ENCODE results near the gene PDGFB.

Gene PDGFB

DNA sequence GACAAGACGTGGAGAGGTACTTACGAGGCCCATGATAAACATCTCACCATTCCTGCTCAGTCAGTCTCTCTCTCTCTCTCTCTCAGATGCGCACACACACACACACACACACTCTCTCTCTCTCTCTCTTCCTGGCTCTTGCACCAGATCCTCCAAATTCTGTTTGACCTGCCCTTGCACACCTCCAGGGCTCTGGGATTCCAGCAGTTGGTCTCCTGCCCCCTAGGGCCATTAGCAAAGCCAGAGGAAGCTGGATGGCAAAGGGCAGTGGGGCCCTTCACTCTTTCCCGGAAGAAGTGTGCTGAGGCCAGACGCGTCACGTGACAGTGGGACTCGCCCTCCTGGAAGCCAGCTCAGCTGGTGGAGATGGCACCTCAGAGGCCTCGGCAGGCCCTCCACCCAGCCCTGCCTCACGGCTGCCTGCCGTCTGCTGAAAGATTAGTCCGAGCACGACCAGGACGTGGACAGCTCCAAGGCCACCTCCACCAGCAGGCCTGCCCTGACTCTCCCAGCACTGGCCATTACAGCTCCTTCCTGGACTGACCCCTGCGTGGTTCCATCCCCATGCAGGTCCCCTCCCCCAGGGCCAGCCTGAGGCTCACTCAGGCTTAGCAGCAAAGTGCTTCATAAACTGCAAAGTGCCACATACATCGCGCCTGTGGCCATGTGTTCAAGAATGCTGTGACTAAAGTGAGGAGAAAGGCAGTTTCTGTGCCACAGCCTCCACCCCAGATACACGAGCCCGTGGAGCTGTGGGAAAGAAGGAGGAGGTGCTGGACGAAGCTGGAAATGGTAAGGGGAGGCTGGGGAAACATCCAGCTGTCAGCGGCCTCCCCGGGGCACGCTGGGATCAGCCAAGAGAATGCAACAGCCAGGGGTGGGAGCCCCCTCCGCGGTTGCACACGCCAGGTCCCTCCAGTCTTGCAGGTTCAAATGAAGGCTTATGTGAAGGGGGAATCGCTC, 3.7 kb downstream of the PDGFB start:
- FAIRE-seq, result no peak

DNA sequence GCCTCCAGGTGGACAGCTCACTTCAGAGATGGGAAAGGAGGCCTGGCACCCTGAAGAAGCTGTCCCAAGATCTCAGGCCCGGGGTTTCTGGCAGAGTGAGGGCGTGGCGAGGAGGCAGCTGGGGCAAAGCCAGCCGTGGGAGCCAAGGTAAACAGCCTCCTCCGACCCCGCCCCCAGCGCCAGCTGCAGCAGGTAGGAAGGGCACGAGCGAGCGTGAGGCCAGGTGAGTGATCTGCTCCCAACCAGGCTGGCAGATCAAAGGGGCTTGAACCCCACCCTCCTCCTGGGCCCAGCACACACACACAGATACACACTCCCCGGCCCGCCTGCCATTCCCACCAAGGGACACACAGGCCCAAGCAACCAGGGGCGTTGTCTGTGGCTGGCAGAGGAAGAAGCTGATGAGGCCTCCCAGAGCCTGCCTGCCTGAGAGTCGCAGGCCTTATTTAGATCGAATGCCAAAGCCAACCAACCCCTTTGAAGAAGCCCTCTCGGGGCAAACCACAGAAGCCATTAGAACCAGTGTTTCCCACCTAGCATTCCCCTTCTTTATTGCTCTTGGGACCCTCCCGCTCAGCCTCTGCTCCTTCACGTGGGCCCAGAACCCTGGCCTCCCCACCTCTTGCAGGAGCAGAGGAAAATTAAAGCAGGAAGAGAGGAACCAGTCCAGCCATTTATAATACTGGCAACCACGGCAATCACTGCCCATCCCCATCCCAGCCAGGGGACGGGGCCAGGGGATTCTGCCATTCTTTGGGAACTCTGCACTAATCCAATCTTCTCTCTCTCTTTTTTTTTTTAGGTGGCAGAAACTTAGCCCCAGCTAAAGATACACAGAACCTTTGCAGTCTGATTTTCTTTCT, 5.0 kb downstream of the PDGFB start:
- DNase-seq (ENCODE audit: low spot score) (no peak), FAIRE-seq (no peak)

More for the DNA sequence above, 3.7 kb downstream of the PDGFB start:
- peak; percentile 47 for DNase-seq (ENCODE audit: low spot score)

DNA sequence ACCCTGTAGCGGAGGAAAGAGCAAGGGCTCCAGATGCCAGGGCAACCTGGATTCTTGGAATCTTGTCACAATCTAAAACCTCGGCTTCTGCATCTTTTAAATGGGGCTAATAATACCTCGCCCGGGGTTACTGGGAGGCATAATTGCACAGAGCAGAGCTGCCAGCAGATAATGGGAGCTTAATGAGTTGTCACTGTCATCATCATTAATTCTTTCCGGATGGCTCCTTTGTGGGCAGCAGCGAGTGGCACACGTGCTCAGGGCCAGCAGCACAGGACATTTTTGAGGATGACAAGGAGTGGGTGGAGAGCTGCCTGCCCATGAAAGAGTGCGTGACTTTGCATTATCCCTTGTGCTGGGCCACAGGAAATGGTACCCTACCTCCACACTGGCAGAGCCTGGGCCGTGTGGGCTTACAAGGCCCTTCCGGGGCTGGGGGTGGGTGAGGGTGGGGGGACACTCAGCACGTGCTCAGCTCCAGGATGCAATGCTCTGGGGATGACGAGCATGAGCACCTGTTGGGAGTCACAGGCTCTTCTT, 5.7 kb downstream of the PDGFB start:
- no peak for DNase-seq (ENCODE audit: low spot score)
- no peak for FAIRE-seq

DNA sequence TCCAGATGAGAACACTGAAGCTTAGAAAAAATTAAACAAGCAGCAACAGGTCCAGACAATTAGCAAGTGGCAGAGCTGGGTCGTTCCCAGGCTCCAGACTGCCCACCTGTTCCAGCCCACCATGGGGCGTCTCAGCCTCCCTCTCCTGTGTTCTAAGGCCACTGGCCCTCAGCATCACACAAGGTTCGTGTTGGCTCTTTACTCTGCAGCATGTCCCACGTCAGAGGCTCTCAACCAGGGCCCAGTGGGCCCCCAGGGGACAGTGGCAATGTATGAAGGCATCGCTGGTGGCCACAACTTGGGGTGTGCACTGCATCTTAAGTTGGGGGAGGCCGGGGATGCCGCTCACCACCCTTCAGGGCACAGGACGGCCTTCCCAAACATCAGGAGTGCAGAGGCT, 6.2 kb downstream of the PDGFB start:
- FAIRE-seq, result no peak
- no peak for DNase-seq (ENCODE audit: low spot score)

DNA sequence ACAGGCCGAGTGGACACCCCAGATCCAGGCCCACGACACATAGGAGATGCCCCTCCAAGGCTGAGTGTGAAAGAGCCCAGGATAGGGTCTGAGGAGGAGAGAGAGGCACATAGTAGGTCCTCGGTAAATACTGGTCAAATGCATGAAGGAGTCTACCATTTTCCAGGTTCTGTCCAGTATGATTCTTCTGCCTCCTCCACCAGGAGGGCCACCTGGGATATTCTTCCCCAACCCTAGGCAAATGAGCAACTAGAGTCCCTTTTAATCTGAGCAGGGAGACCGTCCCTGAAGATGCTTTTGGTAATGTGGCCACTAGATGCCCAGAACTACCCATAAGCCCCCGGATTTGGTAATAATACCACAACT, 6.7 kb downstream of the PDGFB start:
- DNase-seq (ENCODE audit: low spot score), result no peak
- FAIRE-seq, result no peak

DNA sequence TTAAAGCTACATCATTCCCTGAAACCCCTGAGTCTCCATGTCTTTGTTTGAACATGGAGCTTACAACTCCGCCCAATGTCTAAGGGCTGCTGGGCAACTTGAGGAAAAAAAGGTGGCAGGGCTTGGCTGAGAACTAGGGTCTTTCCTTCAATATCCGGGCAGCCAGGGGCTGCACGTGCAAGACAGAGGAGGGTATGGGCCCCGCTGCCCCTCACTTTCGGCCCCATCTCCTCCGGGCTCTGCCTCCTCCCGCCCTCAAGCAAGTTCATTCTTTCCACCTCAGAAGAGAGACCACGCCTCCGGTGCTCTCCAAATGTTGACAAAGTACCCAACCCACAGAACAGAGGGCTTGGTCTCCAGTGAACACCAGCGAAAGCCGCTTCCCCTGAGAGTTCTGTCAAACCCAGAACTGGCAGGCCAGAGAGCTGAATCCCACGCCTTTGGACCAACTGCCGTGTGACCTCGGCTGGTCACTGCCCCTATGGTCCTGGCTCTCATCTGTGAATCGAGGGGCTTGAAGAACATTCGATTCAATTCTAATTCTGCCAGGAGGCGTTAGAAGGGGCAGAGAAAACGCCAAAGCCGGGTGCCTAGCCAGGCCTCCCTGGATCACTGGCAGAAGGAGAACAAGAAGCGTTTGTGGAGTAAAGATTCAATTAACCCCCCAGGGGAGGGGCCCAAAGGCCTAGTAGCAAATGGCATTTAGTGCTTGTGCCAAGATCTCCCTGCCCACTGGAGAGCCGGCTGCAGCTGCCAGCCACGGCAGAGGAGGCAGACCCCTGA, 7.3 kb downstream of the PDGFB start:
- DNase-seq (ENCODE audit: low spot score) (no peak), FAIRE-seq (no peak)

DNA sequence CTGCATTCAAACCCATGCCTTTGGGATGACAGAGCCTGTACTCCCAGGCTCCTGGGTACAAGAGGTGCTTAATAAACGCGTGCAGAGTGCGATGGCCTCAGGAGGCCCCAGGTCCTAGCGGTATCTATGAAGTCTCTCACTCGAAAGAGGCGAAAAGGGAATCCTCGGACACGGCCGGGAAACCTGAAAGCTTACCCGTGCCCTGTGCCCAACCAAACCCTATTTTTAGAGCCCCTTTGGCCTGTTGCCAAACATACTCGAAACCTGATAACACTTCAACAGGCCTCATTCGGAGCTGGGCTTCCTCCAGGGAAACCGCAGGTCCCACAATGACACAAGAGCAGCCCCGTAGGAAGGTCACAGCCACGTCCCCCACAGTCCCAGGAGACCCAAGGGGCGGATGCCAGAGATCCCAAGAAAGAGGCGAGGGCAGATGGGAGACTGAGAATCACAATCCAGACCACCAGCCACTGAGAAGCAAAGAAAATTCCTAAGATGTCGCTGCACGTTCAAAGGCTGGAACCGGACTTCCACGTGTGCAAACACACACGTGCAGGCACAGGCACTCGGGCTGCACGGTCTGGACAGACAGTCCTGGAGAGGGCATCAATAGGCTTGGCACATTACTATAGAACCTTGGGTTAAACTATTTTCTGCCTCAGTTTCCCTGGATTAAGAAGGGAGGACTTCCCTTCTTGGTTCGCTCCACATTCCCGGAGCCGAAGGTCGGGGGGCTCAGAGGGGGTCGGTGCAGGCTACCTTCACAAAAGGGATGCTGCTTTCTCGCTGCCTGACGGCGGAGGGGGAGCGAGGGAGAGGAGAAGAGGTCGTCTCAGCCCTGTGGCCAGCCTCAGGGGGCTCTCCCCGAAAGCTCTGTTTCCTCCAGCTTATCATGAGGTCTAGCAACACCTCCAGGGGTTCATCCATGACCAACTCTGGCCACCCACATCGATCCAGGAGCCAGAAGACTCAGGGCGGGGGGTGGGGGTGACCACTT, 8.2 kb downstream of the PDGFB start:
- FAIRE-seq (no peak), DNase-seq (ENCODE audit: low spot score) (no peak)

DNA sequence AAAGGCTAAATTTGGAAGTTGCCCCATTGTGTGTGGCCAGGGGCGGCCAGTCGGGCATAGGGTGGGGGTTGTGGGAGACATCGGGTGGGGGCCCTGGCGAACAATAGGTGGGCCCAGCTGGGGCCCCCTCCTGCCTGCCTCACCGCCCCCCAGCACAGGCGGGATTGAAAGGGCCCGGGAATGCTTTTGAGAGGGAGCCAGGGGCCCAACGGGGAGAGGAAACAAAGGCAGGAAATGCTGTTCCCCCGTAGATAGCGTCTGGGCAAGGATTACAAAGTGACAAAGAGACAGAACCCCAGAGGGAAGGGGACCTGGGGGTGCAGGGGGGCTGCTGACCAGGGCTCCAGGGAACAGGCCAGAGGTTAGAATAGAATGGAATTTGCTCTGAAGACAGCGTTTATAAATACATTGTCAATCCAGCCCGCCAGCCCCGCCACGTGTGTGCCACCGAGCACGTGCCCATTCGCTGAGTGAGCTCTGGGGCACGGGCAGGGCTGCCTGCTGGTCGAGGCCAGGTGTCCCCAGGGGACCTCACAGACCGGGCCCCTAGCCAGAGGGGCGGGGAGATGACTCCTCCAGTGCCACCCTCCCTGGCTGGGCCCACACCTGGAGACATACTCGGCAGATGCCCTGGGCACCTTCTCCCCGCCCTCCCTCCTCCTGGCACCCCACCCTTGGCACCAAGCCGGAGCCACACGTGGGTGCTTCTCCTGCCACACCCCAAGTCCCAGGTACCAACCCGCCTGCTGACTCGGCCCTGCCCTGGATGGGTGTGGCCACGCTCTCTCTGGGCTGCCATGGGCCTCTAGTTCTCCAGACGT, 9.7 kb downstream of the PDGFB start:
- no peak for DNase-seq (ENCODE audit: low spot score)
- FAIRE-seq, result no peak

DNA sequence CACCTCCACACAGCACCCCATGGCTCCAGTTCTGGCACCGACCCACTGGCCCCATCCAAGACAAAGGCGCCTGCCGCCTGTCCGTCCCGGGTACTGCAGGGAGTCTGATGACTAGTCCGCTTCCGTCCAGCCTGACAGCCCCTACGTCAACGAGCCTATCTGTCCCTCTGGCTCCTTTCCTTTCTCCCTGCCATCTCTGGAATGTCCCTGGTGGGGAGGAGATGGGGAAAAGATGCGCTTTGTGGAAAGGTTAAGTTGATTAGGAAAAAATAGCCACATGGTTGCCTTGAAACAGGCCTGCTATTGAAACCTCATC, 10.4 kb downstream of the PDGFB start:
- no peak for FAIRE-seq
- no peak for DNase-seq (ENCODE audit: low spot score)

DNA sequence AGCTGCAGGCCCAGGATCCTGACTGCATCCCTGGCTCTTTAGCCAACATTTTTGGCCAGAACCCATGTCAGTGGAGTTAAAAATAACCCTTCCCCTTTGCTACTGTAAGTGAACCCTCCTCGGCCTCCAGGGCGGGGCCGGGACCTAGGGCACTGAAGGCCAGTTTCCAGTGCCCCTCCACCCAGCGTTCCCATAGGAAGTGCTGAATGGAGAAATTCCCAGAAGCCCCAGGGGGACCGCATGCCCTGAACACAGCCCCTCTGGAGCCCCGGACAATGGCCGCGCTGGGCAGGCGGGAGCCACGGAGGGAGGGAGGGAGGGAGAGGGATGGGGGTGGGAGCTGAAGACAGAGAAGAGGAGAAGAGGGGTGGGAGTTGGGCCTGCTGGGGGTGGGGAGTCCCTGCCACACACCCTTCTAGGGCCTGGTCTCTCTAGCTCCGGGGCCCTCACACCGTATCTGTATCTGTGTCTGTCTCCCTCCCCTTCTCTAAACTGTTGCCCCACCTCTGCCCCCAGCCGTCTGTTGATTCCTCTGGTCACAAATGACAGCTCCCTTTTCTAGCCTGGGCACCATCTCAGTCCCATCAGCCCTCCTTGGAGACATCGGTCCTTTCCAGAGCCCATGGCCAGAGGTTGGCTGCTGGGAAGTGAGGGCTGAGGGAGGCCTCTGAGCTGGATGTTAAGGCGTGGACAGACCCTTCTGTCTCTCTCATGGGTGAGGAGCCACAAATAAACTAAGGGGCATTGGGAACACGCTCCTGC, 10.9 kb downstream of the PDGFB start:
- no peak for FAIRE-seq

DNA sequence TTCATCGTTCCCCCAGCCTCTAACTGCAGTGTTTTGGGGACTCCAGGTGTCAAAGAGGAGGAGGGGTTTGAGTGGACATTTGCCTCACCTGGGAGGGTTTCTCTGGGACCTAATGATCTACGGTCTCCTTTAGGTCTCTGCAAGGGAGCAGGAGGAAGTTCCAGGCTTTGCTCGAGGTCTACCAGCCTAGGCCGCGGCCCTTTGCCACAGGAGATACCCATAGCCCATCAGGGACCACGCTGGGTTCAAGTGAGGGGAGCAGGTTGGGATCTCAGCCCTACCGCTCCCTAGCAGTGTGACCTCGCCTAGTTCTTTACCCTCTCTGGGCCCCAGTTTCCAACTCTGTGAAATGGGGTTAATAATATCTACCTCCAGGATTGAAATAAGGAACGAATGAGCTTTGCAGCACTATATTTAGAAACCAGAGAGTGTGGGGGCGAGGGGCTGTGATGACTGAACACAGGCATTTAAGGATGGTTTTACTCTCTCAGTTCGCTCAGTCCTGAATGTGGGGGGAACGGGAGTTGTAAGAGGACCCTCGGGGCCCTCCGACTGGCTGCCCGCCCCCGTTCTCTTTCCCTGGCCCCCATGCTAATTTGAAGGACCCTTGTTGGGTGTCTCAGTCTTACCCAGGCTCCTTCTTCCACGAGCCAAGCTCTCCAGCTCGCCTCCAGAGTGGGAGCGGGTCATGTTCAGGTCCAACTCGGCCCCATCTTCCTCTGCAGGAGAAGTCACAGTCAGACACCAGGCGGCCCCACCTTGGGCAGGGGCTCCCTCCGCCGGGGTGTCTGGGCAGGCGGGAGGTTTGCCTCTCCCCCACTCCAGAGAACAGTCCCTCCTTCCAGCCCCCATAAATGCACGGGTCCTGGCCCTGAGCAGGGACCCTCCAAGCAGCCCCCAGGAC, 11.7 kb downstream of the PDGFB start:
- FAIRE-seq (no peak), DNase-seq (ENCODE audit: low spot score) (no peak)

More for the DNA sequence above, 10.9 kb downstream of the PDGFB start:
- no peak for DNase-seq (ENCODE audit: low spot score)

DNA sequence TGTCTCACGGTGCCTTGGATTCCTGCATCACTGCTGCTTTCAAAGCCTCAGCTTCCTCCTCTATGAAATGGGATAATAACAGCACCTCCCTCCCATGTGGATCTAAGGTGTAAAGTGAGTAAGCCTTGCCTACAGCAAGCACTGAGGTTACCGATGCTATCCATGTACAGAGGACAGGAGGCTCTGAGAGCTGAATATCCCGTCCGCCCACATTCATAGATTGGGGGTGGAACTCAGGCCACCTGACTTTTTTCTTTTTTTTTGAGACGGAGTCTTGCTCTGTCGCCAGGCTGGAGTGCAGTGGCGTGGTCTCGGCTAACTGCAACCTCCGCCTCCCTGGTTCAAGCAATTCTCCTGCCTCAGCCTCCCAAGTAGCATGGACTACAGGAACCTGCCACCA, 12.5 kb downstream of the PDGFB start:
- DNase-seq (ENCODE audit: low spot score), result no peak
- FAIRE-seq, result no peak

DNA sequence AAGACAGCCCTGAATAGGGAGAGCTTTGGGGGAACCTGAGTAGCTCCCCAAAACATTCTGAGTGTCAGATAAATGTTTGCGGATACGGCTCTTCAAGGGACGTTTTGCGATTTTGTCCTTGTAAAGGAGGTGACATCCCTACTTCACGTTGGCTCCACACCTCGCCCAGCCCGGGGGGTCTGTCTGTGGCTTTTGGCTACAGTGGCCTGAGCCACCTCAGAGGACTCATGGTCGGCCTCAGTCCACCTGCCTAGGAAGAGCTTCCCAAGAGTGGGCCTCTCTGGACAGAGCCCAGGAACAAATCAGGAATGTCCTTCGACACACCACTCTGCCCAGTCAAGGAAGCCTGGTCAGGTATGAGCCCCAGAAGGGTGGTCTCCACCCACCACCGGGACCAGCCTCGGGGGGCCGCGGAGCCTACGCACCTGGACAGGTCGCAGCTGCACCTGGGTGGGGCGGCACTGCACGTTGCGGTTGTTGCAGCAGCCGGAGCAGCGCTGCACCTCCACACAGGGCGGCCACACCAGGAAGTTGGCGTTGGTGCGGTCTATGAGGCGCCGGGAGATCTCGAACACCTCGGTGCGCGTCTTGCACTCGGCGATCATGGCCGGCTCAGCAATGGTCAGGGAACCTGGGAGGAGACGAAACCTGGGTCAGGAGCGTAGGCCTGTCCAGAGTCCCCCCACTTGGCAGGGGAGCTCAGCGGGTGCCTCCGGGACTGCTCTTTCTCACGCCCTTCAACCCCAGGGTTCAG, 13.4 kb downstream of the PDGFB start:
- no peak for DNase-seq (ENCODE audit: low spot score)
- no peak for FAIRE-seq

DNA sequence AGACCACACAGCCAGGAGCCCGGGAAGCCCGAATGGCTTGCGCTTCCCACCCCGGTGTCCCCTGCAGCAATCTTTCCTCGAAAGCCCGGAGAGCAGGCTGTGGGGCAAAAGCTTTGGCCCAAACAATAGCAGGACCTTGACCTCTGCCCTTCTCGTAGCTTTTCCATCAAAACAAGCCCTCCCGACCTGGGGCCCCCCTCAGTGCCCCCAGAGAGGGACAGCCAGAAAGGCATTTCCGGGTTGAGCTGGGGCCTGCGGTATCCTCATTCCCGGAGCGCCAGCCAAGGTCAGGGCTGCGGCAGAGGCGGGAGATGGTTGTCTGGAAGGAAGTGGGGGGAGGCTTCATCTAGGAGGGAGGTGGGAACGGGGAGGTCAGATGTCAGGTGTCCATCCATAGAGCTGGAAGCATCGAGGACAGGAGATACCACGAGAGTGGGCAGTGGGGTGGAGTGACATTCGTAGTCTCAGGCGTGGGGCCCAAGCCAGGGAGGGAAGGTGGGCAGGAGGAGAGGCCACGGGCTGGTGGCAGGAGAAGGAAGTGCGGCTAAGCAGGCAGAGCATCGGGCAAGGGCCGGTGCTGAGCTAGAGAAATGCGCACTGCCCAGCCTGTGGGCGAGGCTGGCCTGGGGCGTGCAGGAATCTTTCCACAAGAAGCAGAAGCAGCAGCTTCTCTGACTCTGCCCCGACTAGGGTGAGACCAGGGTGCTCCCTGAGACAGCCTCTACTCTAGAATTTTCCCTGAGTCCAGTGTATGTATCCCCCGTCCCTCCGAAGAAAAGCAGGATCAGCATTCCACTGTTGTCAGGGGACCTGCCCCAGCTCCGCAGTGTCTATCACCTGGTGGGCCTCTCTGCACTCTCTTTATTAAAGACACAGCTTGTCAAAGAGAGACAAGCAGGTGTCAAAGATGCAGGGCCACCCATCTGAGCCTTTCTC, 14.3 kb downstream of the PDGFB start:
- no peak for DNase-seq (ENCODE audit: low spot score)
- no peak for FAIRE-seq

DNA sequence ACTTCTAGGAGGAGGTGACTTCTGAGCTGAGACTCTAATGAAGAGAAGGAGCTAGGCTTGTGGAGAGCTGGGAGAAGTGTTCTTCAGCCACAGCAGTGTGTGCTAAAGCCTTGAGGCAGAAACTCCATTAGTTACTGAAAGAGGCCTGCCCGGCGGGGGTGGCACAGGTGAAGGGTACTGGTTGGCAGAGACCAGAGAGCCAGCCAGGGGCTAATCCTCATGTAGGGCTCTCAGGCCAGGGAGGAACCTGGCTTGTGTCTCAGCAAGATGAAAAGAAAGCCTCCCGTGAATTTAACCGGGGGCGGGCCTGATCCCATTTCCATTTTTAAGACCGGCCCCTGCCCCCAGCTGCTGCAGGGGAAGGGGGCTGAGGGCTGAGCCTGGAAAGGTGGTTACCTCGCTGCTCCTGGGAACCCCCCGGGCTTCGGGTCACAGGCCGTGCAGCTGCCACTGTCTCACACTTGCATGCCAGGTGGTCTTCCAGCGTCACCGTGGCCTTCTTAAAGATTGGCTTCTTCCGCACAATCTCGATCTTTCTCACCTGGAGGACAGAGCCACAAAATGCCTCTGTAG, 15.0 kb downstream of the PDGFB start:
- no peak for FAIRE-seq

More for the DNA sequence above, 15.0 kb downstream of the PDGFB start:
- DNase-seq (ENCODE audit: low spot score), result no peak
